Upper lobe of left lung (tissue), 6 donors: ENCODE results near the gene VWA5B2. TPM values are rescaled to one million over a fixed set of nuclear protein-coding genes. Genes with fewer than 3 reads are reported as not detected.

Source experiments
- small RNA-seq, 4 donors: library from RNA; depleted of rRNA; stranded (forward); fragments of <200 nt; gene quantifications; one replicate each; pipeline ENCODE3, GENCODE V24; 2016
- total RNA-seq, 6 donors: library from RNA; depleted of rRNA in 4 of 6; stranded (reverse); fragments of >200 nt in 4 of 6; gene quantifications; one replicate each; pipeline versions ENCODE4 v1.1.0 to v1.2.1, GENCODE V29; 2016 to 2021
- donor health status: DM: no; HTN: no; CAD: no; lungs with moderate emphysema.
- donor health status: DM: no; HTN: yes; CAD: no; lungs with severe emphysema.

The VWA5B2 gene
- total RNA-seq, 6 donors from 2014 or later = 0.17 to 1.2 (median 0.51) TPM; not detected in 1

Small RNAs within 50 kb of the gene (small RNA-seq; reads per million reads assigned to genes)
- gene MIR1224 = 0 to 0.77 (median 0.35) reads per million in 4 donors

Other genes starting within 250 kb of the VWA5B2 start
- gene ABCC5, start 211.7 kb upstream of the VWA5B2 start, total RNA-seq = 100 to 1,000 TPM in 1 of 6 donors, 10 to 100 TPM in 5; 13.2 to 107 (median 27.1) TPM
- not detected for gene HTR3D, start 197.8 kb upstream of the VWA5B2 start, total RNA-seq
- 1 to 10 TPM in 2 of 6 donors, under 1 TPM in 2, not detected in 2; 0.23 to 2.4 (median 1.5) TPM for gene HTR3C, start 176.5 kb upstream of the VWA5B2 start, total RNA-seq
- gene HTR3E, start 132.5 kb upstream of the VWA5B2 start, total RNA-seq = not detected
- 10 to 100 TPM; 31.4 to 37.6 (median 34.2) TPM for gene EIF2B5, start 94.2 kb upstream of the VWA5B2 start, total RNA-seq
- 100 to 1,000 TPM in 1 of 6 donors, 10 to 100 TPM in 5; 36.5 to 106 (median 62.8) TPM for gene DVL3, start 74.2 kb upstream of the VWA5B2 start, total RNA-seq
- 100 to 1,000 TPM; 132 to 280 (median 198) TPM for gene AP2M1, start 54.7 kb upstream of the VWA5B2 start, total RNA-seq
- gene ABCF3, start 43.4 kb upstream of the VWA5B2 start, total RNA-seq = 100 to 1,000 TPM in 1 of 6 donors, 10 to 100 TPM in 5; 52.6 to 184 (median 73.1) TPM
- 10 to 100 TPM; 16.2 to 60.8 (median 37.6) TPM for gene ALG3, start 19.4 kb downstream of the VWA5B2 start, total RNA-seq
- gene EEF1AKMT4, start 20.1 kb downstream of the VWA5B2 start, total RNA-seq = 1 to 10 TPM; 1.8 to 8.8 (median 4.1) TPM
- under 1 TPM in 2 of 6 donors, not detected in 4; 0.26 to 0.44 TPM for gene CAMK2N2, start 32.0 kb downstream of the VWA5B2 start, total RNA-seq
- not detected for gene ECE2, start 46.4 kb downstream of the VWA5B2 start, total RNA-seq
- 100 to 1,000 TPM; 144 to 259 (median 165) TPM for gene PSMD2, start 69.7 kb downstream of the VWA5B2 start, total RNA-seq
- 100 to 1,000 TPM; 278 to 408 (median 326) TPM for gene EIF4G1, start 85.0 kb downstream of the VWA5B2 start, total RNA-seq
- 10 to 100 TPM; 14.8 to 52.7 (median 25.2) TPM for gene FAM131A, start 108.0 kb downstream of the VWA5B2 start, total RNA-seq
- gene CLCN2, start 132.0 kb downstream of the VWA5B2 start, total RNA-seq = 10 to 100 TPM in 1 of 6 donors, 1 to 10 TPM in 5; 3.0 to 14.7 (median 5.3) TPM
- 100 to 1,000 TPM in 1 of 6 donors, 10 to 100 TPM in 5; 41.4 to 235 (median 66.2) TPM for gene POLR2H, start 132.1 kb downstream of the VWA5B2 start, total RNA-seq
- under 1 TPM in 2 of 6 donors, not detected in 4; 0.14 to 0.84 TPM for gene THPO, start 148.6 kb downstream of the VWA5B2 start, total RNA-seq
- 10 to 100 TPM in 1 of 6 donors, 1 to 10 TPM in 5; 2.1 to 40.9 (median 4.3) TPM for gene CHRD, start 150.5 kb downstream of the VWA5B2 start, total RNA-seq